Activated B cell treated with CpG ODN at 0.5 μM for 24 hours (primary cell): Measurements from ENCODE around the gene CLEC4E. TPM values are rescaled to one million over a fixed set of nuclear protein-coding genes. Genes with fewer than 3 reads are reported as not detected.
"Not testable (repeated sequence)": the region's sequence is repeated elsewhere in the genome, so short reads cannot be mapped to it uniquely, and the experiment has no call there.

ENCODE experiments used
- ATAC-seq: fragments of 200-7000 bp; cut with Tn5 transposase; one replicate; pipeline ENCODE4 v1.10.0; 2021; ENCODE audit warnings: low read depth, mild to moderate bottlenecking, moderate library complexity
- CTCF ChIA-PET: fragments of 350-600 bp; sonication (Branson Sonifier 250); formaldehyde crosslinking; loops from one replicate; lab custom pipeline; 2021; ENCODE audit warnings: antibody characterized with exemption; lab: Charles Lee
- POLR2A ChIA-PET: fragments of 350-600 bp; sonication (Branson Sonifier 250); formaldehyde crosslinking; loops from one replicate; lab custom pipeline; 2021; ENCODE audit warnings: antibody characterized with exemption; lab: Charles Lee
- DNase-seq: peaks from one replicate; pipeline ENCODE4 v3.0.0; 2022
- H3K27ac Mint-ChIP-seq: one replicate; pipeline ENCODE4 v1.8.0; 2020; ENCODE audit warnings: mixed read lengths
- H3K27me3 Mint-ChIP-seq: one replicate; pipeline ENCODE4 v1.8.0; 2021; ENCODE audit warnings: mixed read lengths
- H3K36me3 Mint-ChIP-seq: one replicate; pipeline ENCODE4 v1.8.0; 2021; ENCODE audit warnings: low read depth, mixed read lengths
- H3K4me1 Mint-ChIP-seq: one replicate; pipeline ENCODE4 v1.8.0; 2021; ENCODE audit warnings: mixed read lengths
- H3K4me3 Mint-ChIP-seq: one replicate; pipeline ENCODE4 v1.8.0; 2020; ENCODE audit warnings: mild to moderate bottlenecking, mixed read lengths
- H3K9me3 Mint-ChIP-seq: one replicate; pipeline ENCODE4 v1.8.0; 2020; ENCODE audit warnings: mixed read lengths
- intact Hi-C: fragments of 100-400 bp; cut with micrococcal nuclease; formaldehyde crosslinking; loops from one replicate; pipeline ENCODE4 v1.15.1; 2024
- total RNA-seq: library from RNA; stranded (reverse); gene quantifications from 2 replicates; pipeline ENCODE4 v1.2.3, GENCODE V29; 2022
- TF ChIP-seq, protein P1 (sequence below): fragments of 200-600 bp; IDR thresholded peaks from one replicate; pipeline ENCODE4 v1.8.0; 2022; ENCODE audit warnings: antibody characterized with exemption, mild to moderate bottlenecking

CLEC4E gene
- total RNA-seq, 1 donor from 2014 or later = not detected

DNA sequence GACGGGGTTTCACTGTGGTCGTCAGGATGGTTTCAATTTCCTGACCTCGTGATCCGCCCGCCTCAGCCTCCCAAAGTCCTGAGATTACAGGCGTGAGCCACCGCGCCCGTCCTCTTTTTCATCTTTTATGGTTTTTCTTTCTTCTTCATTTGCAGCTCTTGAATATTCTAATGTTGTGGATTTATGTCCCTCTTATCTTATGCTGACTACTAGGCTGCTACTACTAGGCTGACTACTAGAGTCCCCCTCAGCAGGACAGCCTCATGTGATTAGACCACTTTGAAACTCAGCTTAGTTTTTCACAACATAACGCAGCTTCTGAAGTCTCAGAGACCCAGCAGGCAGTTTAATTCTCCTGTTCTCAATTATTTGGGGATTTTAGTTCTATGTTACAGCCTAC is 857 bp upstream of the CLEC4E start:
- H3K36me3 Mint-ChIP-seq = no peaks in the 10 kb centered on the region
- H3K4me1 Mint-ChIP-seq = no peaks in the 10 kb centered on the region
- DNase-seq (no peak), ATAC-seq (no peak)
- H3K9me3 Mint-ChIP-seq = no peaks in the 10 kb centered on the region
- no peak overlapping the region for H3K4me3 Mint-ChIP-seq
- POLR2A ChIA-PET = no interaction called here
- CTCF ChIA-PET = interaction anchor here (1.6 kb wide), 1 partner anchor 69 kb away, joined by 6 read pairs; no protein-coding TSS in a partner anchor
- intact Hi-C loops = no loop called here
- TF ChIP-seq, protein P1, sequence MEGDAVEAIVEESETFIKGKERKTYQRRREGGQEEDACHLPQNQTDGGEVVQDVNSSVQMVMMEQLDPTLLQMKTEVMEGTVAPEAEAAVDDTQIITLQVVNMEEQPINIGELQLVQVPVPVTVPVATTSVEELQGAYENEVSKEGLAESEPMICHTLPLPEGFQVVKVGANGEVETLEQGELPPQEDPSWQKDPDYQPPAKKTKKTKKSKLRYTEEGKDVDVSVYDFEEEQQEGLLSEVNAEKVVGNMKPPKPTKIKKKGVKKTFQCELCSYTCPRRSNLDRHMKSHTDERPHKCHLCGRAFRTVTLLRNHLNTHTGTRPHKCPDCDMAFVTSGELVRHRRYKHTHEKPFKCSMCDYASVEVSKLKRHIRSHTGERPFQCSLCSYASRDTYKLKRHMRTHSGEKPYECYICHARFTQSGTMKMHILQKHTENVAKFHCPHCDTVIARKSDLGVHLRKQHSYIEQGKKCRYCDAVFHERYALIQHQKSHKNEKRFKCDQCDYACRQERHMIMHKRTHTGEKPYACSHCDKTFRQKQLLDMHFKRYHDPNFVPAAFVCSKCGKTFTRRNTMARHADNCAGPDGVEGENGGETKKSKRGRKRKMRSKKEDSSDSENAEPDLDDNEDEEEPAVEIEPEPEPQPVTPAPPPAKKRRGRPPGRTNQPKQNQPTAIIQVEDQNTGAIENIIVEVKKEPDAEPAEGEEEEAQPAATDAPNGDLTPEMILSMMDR = no peak
- no peak overlapping the region for H3K27ac Mint-ChIP-seq
- peaks cover 34% of the 10 kb centered on the region for H3K27me3 Mint-ChIP-seq

DNA sequence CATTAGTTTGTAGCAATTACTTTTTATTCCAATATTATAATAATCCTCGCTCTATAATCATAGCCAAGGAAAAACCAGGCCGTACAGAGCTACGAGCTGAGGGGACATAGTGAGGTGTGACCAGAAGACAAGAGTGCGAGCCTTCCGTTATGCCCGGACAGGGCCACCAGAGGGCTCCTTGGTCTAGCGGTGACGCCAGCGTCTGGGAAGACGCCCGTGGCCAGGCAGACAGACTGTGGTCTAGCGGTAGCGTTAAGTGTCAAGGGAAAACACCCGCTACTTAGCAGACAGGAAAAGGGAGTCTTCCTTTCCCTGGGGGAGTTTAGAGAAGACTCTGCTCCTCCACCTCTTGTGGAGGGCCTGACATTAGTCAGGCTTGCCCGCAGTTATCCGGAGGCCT is 2.9 kb downstream of the CLEC4E start:
- DNase-seq, ATAC-seq, CTCF ChIA-PET, H3K4me3 Mint-ChIP-seq, POLR2A ChIA-PET, H3K27ac Mint-ChIP-seq, intact Hi-C loops, H3K9me3 Mint-ChIP-seq, H3K4me1 Mint-ChIP-seq, H3K36me3 Mint-ChIP-seq: not testable (repeated sequence)
- H3K27me3 Mint-ChIP-seq = peaks cover 37% of the 10 kb centered on the region

DNA sequence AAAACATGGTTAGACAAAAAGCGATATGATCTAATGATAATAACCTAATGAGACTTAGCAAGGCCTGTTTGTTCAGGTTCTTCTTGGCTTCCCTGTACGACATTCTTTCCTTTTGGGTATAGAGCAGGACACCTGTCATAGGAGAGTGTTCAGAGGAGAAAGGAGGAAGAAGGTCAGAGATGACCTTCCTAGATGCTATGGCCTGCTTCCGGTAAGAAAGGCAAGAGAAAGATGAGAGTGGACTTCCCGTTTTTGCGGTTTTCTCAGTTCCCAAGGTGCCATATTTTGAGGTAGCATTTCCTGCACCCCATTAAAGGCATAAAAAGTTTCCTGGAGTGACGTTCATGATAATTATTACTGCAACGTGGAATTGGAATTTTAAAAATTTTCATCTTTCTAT is 8.7 kb downstream of the CLEC4E start:
- Mint-ChIP-seq H3K27ac (no peak overlapping the region), H3K4me3 (no peak overlapping the region), H3K4me1 (no peaks in the 10 kb centered on the region), H3K9me3 (no peaks in the 10 kb centered on the region), H3K27me3 (peaks cover 23% of the 10 kb centered on the region), H3K36me3 (no peaks in the 10 kb centered on the region)
- ChIA-PET CTCF (no interaction called here), POLR2A (no interaction called here)
- DNase-seq (no peak), ATAC-seq (no peak)
- TF ChIP-seq, protein P1 = no peak
- intact Hi-C loops = no loop called here

DNA sequence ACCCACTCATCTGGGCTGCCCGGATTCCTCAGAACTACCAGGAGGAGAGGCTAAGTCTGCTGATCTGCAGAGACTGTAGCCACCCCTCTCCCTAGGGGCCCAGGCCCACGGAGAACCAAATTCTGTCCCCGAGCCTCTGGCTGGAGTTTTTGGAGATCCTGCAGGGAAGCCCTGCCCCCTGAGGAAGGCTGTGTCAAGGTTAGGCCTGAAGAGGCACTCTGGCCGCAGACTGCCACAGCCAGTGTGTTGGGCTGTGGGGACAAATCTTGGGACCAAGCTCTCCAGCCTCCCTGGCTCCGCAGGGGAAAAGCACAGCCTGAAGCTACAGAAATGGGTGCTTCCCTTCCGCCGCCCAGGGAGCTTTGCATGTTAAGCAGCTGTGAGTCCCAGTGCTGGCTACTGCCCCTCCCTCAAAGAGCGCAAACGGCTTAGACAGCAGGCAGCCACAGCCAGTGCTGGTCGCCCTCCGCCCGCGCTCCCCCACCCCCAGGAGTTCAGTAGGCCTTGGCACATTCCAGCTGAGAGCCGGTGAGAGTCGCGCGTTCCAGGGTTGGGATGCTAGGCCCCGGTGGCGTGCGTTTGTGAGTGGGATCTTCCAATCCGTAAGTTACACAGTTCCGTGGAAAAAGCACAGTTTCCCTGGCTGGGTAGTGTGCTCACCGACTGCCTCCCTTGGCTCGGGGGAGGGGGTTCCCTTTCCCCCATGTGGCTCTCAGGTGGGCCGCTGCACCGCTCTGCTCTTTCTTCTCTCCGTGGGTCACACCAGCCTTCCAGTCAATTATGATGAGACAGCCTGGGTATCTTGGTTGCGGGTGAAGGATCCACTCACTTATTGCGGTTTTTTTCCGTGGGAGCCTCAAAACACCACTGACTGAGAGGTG is 13.2 kb downstream of the CLEC4E start:
- Mint-ChIP-seq H3K9me3 (peaks cover 9% of the 10 kb centered on the region), H3K36me3 (no peaks in the 10 kb centered on the region), H3K4me1 (no peaks in the 10 kb centered on the region), H3K27me3 (peaks cover 44% of the 10 kb centered on the region), H3K4me3 (no peak overlapping the region), H3K27ac (no peak overlapping the region)
- TF ChIP-seq, protein P1 = no peak
- intact Hi-C loops = no loop called here
- ChIA-PET CTCF (no interaction called here), POLR2A (no interaction called here)
- DNase-seq (no peak), ATAC-seq (no peak)

DNA sequence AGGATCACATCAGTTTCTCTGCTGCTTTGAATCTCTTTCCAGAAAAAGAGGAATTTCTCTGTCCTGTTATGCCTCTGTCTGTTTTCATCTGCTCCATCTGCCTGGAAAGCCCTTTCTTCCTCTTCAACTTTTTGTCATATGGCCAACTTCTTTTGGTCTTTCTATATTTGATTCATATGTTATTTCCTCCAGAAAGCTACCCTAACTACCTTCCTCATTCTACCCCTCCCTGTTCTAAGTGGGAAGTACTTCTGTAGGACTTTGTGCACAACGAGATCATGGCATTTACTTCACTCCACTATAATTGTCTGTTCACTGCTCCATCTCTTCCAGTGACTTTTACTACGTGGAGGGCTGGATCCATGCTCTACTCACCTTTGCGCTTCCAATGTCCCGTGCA is 21.5 kb downstream of the CLEC4E start:
- H3K27ac Mint-ChIP-seq = no peak overlapping the region
- H3K9me3 Mint-ChIP-seq = no peaks in the 10 kb centered on the region
- no peak for DNase-seq
- TF ChIP-seq, protein P1 = no peak
- peaks cover 19% of the 10 kb centered on the region for H3K27me3 Mint-ChIP-seq
- POLR2A ChIA-PET = no interaction called here
- no peaks in the 10 kb centered on the region for H3K4me1 Mint-ChIP-seq
- ATAC-seq = no peak
- H3K4me3 Mint-ChIP-seq = no peak overlapping the region
- CTCF ChIA-PET = no interaction called here
- intact Hi-C loops = no loop called here
- no peaks in the 10 kb centered on the region for H3K36me3 Mint-ChIP-seq
